ENCODE results near the gene DIP2B.
A peak's percentile ranks its signal among the peaks of the same experiment; 100 is the strongest.

DIP2B gene

DNA sequence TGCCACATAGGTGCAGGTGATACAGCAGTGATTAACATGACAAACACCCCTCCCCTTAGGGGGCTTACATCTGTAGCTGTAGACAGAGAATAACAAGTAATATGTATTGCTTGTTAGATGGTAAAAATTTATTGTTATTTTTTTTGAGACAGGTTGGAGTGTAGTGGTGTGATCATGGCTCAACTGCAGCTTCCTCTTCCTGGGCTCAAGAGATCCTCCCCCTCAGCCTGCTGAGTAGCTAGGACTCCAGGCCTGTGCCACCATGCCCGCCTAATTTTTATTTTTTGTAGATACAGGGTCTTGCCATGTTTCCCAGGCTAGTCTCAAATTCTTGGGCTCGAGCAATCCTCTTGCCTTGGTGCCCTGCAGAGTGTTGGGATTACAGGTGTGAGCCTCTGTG, 19.8 kb downstream of the DIP2B start:
- H3K4me2 ChIP-seq (ENCODE audit: low read length): no peak overlapping the region
- H3K36me3 ChIP-seq (ENCODE audit: insufficient read depth, low read length): no peaks in the 10 kb centered on the region
- no peaks in the 10 kb centered on the region for H3K27me3 ChIP-seq (ENCODE audit: control insufficient read depth, insufficient read depth, low read length)
- H3K4me3 ChIP-seq (ENCODE audit: low read length): no peak overlapping the region
- no peak overlapping the region for H3K9ac ChIP-seq (ENCODE audit: low read depth, low read length)
- no peaks in the 10 kb centered on the region for H3K4me1 ChIP-seq (ENCODE audit: control insufficient read depth, insufficient read depth, low read length)
- no peaks in the 10 kb centered on the region for H3K9me3 ChIP-seq (replicated peaks; ENCODE audit: low read length)

DNA sequence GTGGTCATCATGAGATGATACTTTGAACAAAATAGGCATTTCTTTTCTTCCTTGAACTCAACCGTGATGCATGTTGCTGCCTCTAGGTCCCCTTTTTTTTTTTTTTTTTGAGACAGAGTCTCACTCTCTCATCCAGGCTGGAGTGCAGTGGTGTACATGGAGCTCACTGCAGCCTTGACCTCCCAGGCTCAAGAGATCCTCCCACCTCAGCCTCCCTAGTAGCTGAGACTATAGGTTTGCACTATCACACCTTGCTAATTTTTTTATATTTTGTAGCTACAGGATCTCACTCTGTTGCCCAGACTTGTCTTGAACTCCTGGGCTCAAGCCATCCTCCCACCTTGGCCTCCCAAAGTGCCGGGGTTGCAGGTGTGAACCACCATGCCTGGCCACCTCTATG, 20.6 kb downstream of the DIP2B start:
- H3K4me1 ChIP-seq (ENCODE audit: control insufficient read depth, insufficient read depth, low read length): no peaks in the 10 kb centered on the region
- no peaks in the 10 kb centered on the region for H3K36me3 ChIP-seq (ENCODE audit: insufficient read depth, low read length)

DNA sequence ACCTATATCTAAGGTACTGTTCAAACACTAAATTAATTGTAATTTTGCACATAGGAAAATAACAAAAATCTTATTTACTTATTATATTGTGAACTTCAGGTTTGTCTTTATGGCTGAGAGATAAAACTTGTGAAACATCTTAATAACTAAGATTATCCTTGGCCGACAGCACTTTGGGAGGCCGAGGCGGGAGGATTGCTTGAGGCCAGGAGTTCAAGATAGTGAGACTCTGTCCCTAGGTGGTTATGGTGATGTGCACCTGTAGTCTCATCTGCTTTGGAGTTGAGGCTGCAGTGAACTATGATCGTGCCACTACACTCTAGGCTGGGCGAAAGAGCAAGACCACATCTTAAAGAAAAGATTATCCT, 22.6 kb downstream of the DIP2B start:
- Histone ChIP-seq H3K4me1 (ENCODE audit: control insufficient read depth, insufficient read depth, low read length) (peaks cover 7% of the 10 kb centered on the region), H3K9me3 (replicated peaks; ENCODE audit: low read length) (no peaks in the 10 kb centered on the region), H3K4me3 (ENCODE audit: low read length) (no peak overlapping the region), H3K4me2 (ENCODE audit: low read length) (no peak overlapping the region), H3K9ac (ENCODE audit: low read depth, low read length) (no peak overlapping the region), H3K36me3 (ENCODE audit: insufficient read depth, low read length) (no peaks in the 10 kb centered on the region), H3K27me3 (ENCODE audit: control insufficient read depth, insufficient read depth, low read length) (no peaks in the 10 kb centered on the region)

More for the DNA sequence above, 20.6 kb downstream of the DIP2B start:
- Histone ChIP-seq H3K4me3 (ENCODE audit: low read length) (no peak overlapping the region), H3K4me2 (ENCODE audit: low read length) (no peak overlapping the region), H3K9me3 (replicated peaks; ENCODE audit: low read length) (no peaks in the 10 kb centered on the region), H3K9ac (ENCODE audit: low read depth, low read length) (no peak overlapping the region), H3K27me3 (ENCODE audit: control insufficient read depth, insufficient read depth, low read length) (no peaks in the 10 kb centered on the region)

GRCh38 chr12:50528800-50529199, 24.0 kb downstream of the DIP2B start:
- no peak overlapping the region for H3K4me3 ChIP-seq (ENCODE audit: low read length)
- H3K36me3 ChIP-seq (ENCODE audit: insufficient read depth, low read length): no peaks in the 10 kb centered on the region
- no peaks in the 10 kb centered on the region for H3K9me3 ChIP-seq (replicated peaks; ENCODE audit: low read length)
- H3K9ac ChIP-seq (ENCODE audit: low read depth, low read length): no peak overlapping the region
- peaks cover 22% of the 10 kb centered on the region for H3K4me1 ChIP-seq (ENCODE audit: control insufficient read depth, insufficient read depth, low read length)
- no peaks in the 10 kb centered on the region for H3K27me3 ChIP-seq (ENCODE audit: control insufficient read depth, insufficient read depth, low read length)
- no peak overlapping the region for H3K4me2 ChIP-seq (ENCODE audit: low read length)

- no peaks in the 10 kb centered on the region for H3K27me3 ChIP-seq (ENCODE audit: control insufficient read depth, insufficient read depth, low read length)
- no peak overlapping the region for H3K9ac ChIP-seq (ENCODE audit: low read depth, low read length)
- H3K4me2 ChIP-seq (ENCODE audit: low read length): peak overlapping the region; percentile 21
- H3K4me1 ChIP-seq (ENCODE audit: control insufficient read depth, insufficient read depth, low read length): peaks cover 27% of the 10 kb centered on the region
- no peak overlapping the region for H3K4me3 ChIP-seq (ENCODE audit: low read length)
- H3K36me3 ChIP-seq (ENCODE audit: insufficient read depth, low read length): no peaks in the 10 kb centered on the region
- no peaks in the 10 kb centered on the region for H3K9me3 ChIP-seq (replicated peaks; ENCODE audit: low read length)
Observed at GRCh38 chr12:50529345-50529744, 24.6 kb downstream of the DIP2B start.

- Histone ChIP-seq H3K4me2 (ENCODE audit: low read length) (no peak overlapping the region), H3K36me3 (ENCODE audit: insufficient read depth, low read length) (no peaks in the 10 kb centered on the region), H3K27me3 (ENCODE audit: control insufficient read depth, insufficient read depth, low read length) (no peaks in the 10 kb centered on the region), H3K4me1 (ENCODE audit: control insufficient read depth, insufficient read depth, low read length) (peaks cover 28% of the 10 kb centered on the region), H3K4me3 (ENCODE audit: low read length) (no peak overlapping the region), H3K9me3 (replicated peaks; ENCODE audit: low read length) (no peaks in the 10 kb centered on the region), H3K9ac (ENCODE audit: low read depth, low read length) (no peak overlapping the region)
Observed at GRCh38 chr12:50530532-50530931, 25.7 kb downstream of the DIP2B start.

- no peaks in the 10 kb centered on the region for H3K36me3 ChIP-seq (ENCODE audit: insufficient read depth, low read length)
- H3K4me1 ChIP-seq (ENCODE audit: control insufficient read depth, insufficient read depth, low read length): peaks cover 39% of the 10 kb centered on the region
- H3K4me2 ChIP-seq (ENCODE audit: low read length): peak overlapping the region; percentile 70
- H3K9ac ChIP-seq (ENCODE audit: low read depth, low read length): peak overlapping the region; percentile 60
- H3K4me3 ChIP-seq (ENCODE audit: low read length): no peak overlapping the region
- no peaks in the 10 kb centered on the region for H3K9me3 ChIP-seq (replicated peaks; ENCODE audit: low read length)
- H3K27me3 ChIP-seq (ENCODE audit: control insufficient read depth, insufficient read depth, low read length): no peaks in the 10 kb centered on the region
Observed at GRCh38 chr12:50533203-50533584, 28.4 kb downstream of the DIP2B start.

DNA sequence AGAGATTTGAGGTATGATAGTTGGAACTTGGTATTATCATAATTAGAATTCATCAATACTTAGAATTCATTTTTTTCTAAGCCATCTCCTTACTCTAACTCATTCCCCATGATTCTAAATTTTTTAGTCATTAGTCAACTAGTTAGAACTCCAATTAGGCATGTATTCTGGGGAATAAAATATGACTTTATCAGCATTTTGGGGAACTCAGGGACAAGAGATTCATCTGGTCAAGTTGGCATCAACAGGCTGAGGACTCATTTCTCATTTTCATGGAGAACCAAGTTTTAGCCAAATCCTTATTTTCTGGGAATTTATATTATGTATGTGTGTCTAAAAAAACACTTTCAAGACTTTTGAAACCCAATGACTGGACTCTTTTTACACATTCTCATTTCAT, 29.2 kb downstream of the DIP2B start:
- Histone ChIP-seq H3K4me3 (ENCODE audit: low read length) (no peak overlapping the region), H3K9ac (ENCODE audit: low read depth, low read length) (no peak overlapping the region), H3K4me1 (ENCODE audit: control insufficient read depth, insufficient read depth, low read length) (peaks cover 39% of the 10 kb centered on the region)

DNA sequence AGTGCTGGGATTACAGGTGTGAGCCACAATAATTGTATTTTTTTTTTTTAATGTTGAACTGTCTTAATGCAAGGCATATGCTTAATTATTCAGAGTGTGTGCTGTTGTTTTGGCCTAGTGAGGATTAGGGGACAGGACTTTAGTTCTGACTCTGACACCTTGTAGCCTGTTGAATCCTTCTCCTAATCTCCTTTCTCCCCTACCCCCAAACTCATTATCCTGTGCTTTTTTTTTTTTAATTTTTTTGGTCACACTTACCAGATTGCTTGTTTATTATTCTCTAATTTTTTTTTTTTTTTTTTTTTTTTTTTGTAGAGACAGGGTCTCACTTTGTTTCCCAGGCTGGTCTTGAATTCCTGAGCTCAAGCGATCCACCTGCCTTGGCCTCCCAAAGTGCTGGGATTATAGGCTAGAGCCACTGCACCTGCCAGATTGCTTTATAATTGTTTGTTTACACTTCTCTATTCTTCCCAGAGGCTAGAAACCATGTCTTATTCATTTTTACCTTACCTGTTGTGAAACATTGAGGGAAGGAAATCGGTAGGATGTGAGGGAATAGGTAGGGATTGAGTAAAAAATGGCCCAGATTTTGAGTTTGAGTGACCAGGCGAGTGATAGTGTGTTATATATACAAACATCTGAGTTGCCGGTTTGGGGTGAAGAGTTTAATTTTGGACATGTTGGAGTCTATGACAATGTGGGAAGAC, 32.2 kb downstream of the DIP2B start:
- H3K4me1 ChIP-seq (ENCODE audit: control insufficient read depth, insufficient read depth, low read length): peaks cover 40% of the 10 kb centered on the region
- no peaks in the 10 kb centered on the region for H3K36me3 ChIP-seq (ENCODE audit: insufficient read depth, low read length)
- H3K9ac ChIP-seq (ENCODE audit: low read depth, low read length): no peak overlapping the region
- H3K4me3 ChIP-seq (ENCODE audit: low read length): no peak overlapping the region
- H3K27me3 ChIP-seq (ENCODE audit: control insufficient read depth, insufficient read depth, low read length): no peaks in the 10 kb centered on the region
- H3K9me3 ChIP-seq (replicated peaks; ENCODE audit: low read length): no peaks in the 10 kb centered on the region
- peak overlapping the region; percentile 55 for H3K4me2 ChIP-seq (ENCODE audit: low read length)

More for the DNA sequence above, 29.2 kb downstream of the DIP2B start:
- Histone ChIP-seq H3K9me3 (replicated peaks; ENCODE audit: low read length) (no peaks in the 10 kb centered on the region), H3K4me2 (ENCODE audit: low read length) (no peak overlapping the region), H3K36me3 (ENCODE audit: insufficient read depth, low read length) (no peaks in the 10 kb centered on the region), H3K27me3 (ENCODE audit: control insufficient read depth, insufficient read depth, low read length) (no peaks in the 10 kb centered on the region)

- peaks cover 40% of the 10 kb centered on the region for H3K4me1 ChIP-seq (ENCODE audit: control insufficient read depth, insufficient read depth, low read length)
- H3K9ac ChIP-seq (ENCODE audit: low read depth, low read length): no peak overlapping the region
- no peaks in the 10 kb centered on the region for H3K36me3 ChIP-seq (ENCODE audit: insufficient read depth, low read length)
- H3K4me3 ChIP-seq (ENCODE audit: low read length): no peak overlapping the region
- H3K9me3 ChIP-seq (replicated peaks; ENCODE audit: low read length): no peaks in the 10 kb centered on the region
- H3K27me3 ChIP-seq (ENCODE audit: control insufficient read depth, insufficient read depth, low read length): no peaks in the 10 kb centered on the region
- peak overlapping the region; percentile 55 for H3K4me2 ChIP-seq (ENCODE audit: low read length)
Observed at GRCh38 chr12:50537538-50537919, 32.7 kb downstream of the DIP2B start.

DNA sequence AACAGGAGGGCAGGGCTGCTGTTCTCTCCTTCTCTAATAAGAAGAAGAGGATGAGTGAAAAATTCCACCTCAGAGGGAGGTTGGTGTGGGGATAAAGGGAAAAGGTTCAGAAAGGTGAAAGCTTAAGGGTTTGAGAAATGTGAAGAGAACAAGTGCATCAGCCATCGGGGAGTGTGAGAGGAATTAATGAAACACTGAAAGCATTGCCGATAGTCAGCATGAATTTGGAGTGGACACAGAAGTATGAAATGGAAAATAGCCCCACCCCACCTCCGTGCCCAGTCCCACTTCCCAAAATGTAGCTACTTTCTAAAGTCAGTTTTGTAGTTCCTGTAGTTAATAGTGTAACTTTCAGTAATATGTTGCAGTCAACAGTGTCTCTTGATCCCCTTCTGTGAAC, 33.4 kb downstream of the DIP2B start:
- Histone ChIP-seq H3K27me3 (ENCODE audit: control insufficient read depth, insufficient read depth, low read length) (no peaks in the 10 kb centered on the region), H3K9ac (ENCODE audit: low read depth, low read length) (no peak overlapping the region), H3K4me3 (ENCODE audit: low read length) (no peak overlapping the region), H3K4me2 (ENCODE audit: low read length) (no peak overlapping the region), H3K36me3 (ENCODE audit: insufficient read depth, low read length) (no peaks in the 10 kb centered on the region), H3K4me1 (ENCODE audit: control insufficient read depth, insufficient read depth, low read length) (peaks cover 39% of the 10 kb centered on the region), H3K9me3 (replicated peaks; ENCODE audit: low read length) (no peaks in the 10 kb centered on the region)

DNA sequence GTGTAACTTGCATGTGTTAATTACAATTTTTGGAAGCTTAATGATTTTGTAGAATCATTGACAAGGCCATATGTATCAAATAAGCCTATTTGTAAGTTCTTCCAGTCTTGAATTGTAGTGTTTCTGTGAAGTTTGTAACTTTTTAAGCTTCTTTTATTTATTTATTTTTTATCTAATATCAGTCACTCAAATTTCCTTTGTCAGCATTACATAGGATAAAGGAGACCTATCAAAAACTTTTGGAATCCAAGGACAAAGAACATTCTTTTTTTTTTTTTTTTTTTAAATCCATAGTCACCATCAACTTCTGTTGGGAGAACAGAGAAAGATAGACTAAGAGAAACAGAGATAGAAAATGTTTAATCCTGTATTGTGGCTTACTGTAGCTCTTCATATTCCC, 36.4 kb downstream of the DIP2B start:
- no peak overlapping the region for H3K9ac ChIP-seq (ENCODE audit: low read depth, low read length)
- H3K4me1 ChIP-seq (ENCODE audit: control insufficient read depth, insufficient read depth, low read length): peaks cover 36% of the 10 kb centered on the region
- no peaks in the 10 kb centered on the region for H3K36me3 ChIP-seq (ENCODE audit: insufficient read depth, low read length)
- H3K27me3 ChIP-seq (ENCODE audit: control insufficient read depth, insufficient read depth, low read length): no peaks in the 10 kb centered on the region
- H3K9me3 ChIP-seq (replicated peaks; ENCODE audit: low read length): no peaks in the 10 kb centered on the region
- H3K4me3 ChIP-seq (ENCODE audit: low read length): no peak overlapping the region
- H3K4me2 ChIP-seq (ENCODE audit: low read length): no peak overlapping the region

All from skeletal muscle satellite cell (primary cell).